Measurements from ENCODE around the gene DYSF.
"Not testable (repeated sequence)": the region's sequence is repeated elsewhere in the genome, so short reads cannot be mapped to it uniquely, and the experiment has no call there.

Gene DYSF

GRCh38 chr2:71655498-71655897 is 202.1 kb downstream of the DYSF start:
- DNase-seq (ENCODE audit: low spot score) = no peak

- not testable (repeated sequence) for DNase-seq (ENCODE audit: low spot score)
Measured at GRCh38 chr2:71658256-71658655, 204.9 kb downstream of the DYSF start.

DNA sequence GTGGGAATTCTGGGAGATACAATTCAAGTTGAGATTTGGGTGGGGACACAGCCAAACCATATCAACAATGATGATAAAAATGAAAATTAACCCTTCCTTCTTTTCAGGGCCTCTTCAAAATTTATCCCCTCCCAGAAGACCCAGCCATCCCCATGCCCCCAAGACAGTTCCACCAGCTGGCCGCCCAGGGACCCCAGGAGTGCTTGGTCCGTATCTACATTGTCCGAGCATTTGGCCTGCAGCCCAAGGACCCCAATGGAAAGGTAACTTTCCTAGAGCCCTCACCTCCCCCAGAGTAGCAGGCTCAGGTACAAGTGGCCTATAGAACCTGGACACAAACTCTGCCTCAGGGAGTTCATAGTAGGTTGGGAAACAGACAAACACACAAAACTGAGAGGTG is 205.4 kb downstream of the DYSF start:
- DNase-seq (ENCODE audit: low spot score) = no peak

DNA sequence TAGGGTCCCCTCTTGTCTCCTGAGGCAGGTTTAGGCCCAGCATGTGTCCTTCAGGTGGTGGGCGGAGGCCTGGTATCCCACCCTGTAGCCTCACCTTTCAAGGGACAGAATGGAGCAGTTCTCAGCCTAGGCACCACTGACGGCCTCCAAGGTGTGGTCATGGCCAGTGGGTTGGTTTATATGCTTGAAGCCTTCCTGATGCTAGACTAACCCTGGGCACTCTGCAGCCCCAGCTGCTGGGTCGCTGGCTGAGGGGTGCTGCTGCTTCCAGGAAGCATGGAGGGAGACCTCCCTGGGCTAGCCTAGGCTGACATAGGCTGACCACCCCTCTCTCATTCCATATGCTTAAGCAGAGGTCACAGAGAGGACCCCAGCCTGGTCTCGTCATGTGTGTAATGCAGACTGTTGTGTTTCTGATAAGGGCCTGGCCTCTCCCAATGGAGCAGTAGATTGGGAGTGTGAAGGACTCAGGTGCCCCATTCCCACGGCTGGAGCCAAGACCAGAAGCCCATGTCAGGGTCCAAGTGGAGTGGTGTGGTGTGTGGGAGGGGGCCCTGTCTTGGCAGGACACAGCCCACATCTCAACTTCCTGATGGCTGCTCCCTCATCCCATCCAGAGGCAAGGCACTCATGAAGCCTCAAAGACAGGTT is 206.6 kb downstream of the DYSF start:
- DNase-seq (ENCODE audit: low spot score) = no peak

DNA sequence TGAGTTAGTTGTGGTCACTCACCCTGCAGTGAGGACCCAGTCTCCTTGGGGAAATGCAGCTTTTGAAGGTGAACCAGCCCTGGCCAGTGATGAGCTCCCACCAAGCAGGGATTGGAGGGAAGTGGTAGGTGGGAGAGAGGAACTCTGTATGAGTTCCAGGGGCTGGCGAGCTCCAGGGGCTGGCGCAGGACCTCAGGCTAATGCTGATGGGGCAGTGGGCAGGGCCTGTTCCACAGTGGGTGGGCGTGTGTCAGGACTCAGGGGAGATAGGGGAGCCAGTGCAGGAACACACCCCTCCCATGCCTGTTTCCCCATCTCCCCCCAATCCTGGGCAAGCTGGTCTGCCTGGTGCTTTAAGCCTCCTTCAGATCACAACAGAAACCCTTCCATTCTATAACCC is 208.4 kb downstream of the DYSF start:
- no peak for DNase-seq (ENCODE audit: low spot score)

DNA sequence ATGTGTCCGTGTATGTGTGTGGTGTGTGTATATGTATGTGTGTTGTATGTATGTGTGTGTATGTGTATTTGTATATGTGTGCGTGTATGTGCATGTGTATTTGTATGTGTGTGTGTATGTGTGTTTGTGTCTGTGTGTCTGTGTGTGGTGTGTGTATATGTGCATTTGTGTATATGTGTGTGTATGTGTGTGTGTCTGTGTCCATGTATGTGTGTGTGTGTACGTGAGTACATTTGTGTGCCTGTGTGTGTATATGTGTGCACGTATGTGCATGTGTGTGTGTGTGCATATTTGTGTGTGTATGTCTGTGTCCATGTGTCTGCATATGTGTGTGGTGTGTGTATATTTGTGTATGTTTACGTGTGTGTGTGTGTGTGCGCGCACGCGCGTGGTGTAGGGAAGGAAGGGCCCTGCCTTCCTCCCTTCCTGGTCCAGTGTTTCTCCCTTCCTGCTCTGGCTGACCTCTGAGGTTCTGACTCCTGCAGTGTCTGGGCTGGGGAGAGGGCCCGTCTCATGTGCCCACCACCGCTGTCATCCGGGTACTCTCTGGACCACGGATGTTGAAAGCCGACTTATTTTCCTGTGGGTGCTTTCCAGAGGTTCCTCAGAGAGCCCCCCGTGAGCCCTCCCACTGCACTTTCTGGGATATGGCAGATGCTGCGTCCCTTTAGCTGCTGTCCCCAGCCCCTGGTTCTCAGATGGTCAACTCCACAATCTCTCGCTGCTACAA is 209.5 kb downstream of the DYSF start:
- DNase-seq (ENCODE audit: low spot score) = no peak

DNA sequence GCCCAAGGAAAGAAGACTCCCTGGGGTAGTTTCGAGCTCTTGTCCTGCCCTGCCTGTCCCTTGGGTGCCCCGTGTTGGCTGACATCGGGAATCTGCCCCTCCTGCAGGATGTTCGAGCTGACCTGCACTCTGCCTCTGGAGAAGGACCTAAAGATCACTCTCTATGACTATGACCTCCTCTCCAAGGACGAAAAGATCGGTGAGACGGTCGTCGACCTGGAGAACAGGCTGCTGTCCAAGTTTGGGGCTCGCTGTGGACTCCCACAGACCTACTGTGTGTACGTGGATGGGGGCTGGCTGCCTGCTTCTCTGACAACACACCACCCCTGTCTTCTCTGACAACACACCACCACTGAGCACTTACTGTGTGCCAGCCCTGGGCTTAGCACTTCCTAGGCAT is 210.8 kb downstream of the DYSF start:
- DNase-seq (ENCODE audit: low spot score) = no peak

GRCh38 chr2:71665168-71666093 is 212.1 kb downstream of the DYSF start:
- DNase-seq (ENCODE audit: low spot score) = no peak

- no peak for DNase-seq (ENCODE audit: low spot score)
Measured at GRCh38 chr2:71666094-71666474, 212.7 kb downstream of the DYSF start.

DNA sequence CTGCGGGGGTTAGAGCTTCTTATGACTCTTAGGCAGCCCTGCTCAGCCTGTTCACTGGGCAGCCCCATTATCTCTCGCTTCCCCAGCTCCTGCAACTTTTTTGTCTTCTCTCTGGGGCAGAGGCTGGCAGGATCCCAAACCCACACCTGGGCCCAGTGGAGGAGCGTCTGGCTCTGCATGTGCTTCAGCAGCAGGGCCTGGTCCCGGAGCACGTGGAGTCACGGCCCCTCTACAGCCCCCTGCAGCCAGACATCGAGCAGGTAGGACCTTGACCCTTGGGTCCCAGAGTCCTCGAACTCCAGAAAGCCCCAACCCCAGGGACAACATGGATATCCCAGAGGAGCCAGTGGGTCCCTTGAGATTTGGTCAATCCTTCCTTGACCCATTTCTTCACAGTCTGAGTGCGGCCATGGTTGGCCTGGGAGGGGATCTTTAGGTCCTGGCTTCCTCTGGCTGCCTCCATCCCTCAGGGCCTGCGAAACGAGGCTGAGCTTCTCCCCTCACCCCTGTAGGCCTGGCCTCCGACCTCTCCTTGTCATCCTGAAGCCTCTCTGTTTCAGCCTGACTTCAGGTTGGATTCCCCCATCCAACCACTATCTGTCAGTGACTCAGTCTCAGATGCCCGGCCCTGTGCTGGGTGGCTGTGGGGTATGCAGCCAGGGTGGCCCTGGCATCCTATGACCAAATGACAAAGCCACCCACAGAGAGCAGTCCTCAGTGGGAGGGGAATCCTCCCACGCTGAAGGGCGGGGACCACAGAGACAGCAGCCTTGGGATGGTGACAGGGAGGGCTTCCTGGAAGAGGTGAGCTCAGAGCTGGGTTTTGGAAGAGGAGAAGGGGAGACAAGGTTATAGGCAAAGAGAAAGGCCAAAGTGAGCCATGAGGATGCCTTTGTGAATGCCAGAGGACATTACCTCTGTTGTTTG is 214.2 kb downstream of the DYSF start:
- no peak for DNase-seq (ENCODE audit: low spot score)

DNA sequence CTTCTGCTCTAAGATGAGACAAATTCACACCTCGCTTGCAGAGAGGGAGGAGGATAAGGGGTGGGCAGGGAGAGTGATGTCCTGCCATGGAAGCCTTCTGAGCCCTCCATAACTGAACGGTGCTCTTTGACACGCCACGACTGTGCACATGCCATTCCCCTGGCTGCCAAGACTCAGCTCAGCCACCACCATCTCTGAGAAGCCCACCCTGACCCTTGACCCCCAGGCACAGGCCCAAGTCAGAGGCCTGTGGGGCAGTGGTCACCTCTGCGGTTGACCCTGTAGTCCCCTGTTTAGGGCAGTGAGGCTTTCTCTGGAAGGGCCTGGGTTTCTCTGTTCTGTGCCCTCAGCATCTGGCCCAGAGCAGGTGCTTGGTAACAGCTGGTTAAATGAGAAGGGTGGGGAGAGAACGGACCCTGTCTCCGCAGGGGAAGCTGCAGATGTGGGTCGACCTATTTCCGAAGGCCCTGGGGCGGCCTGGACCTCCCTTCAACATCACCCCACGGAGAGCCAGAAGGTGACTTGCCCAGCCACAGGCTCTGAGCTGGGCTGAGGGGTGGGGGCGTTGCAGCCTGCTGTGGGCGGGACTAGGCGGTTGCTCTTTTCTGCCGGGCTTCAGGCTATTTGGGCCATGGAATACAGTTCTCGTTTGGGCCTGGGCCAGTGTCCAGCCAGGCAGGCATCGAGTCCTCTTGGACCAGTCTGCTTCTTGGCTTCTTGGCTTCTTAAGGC is 215.1 kb downstream of the DYSF start:
- DNase-seq (ENCODE audit: low spot score) = no peak

GRCh38 chr2:71669058-71669456 is 215.7 kb downstream of the DYSF start:
- no peak for DNase-seq (ENCODE audit: low spot score)

GRCh38 chr2:71669628-71670429 is 216.5 kb downstream of the DYSF start:
- no peak for DNase-seq (ENCODE audit: low spot score)

DNA sequence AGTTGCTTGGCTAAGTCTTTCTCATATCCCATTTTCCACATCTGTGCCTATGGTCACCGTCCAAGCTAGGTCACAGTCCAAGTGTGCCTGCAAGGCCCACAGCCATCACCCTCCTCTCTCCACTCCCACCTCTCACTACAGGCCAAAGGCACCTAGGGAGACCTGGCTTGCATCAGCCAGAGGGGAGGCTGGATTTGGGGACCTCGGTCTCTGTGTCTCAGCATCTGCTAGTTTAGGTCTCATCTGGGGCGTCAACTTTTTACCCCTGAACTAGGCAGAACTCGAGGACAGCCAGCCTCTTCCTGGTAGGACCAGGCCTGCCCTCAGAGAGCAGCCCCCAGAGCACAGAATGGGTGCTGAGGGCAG is 217.1 kb downstream of the DYSF start:
- DNase-seq (ENCODE audit: low spot score) = no peak

GRCh38 chr2:71671203-71671854 is 218.0 kb downstream of the DYSF start:
- no peak for DNase-seq (ENCODE audit: low spot score)

GRCh38 chr2:71671895-71672825 is 218.8 kb downstream of the DYSF start:
- no peak for DNase-seq (ENCODE audit: low spot score)

DNA sequence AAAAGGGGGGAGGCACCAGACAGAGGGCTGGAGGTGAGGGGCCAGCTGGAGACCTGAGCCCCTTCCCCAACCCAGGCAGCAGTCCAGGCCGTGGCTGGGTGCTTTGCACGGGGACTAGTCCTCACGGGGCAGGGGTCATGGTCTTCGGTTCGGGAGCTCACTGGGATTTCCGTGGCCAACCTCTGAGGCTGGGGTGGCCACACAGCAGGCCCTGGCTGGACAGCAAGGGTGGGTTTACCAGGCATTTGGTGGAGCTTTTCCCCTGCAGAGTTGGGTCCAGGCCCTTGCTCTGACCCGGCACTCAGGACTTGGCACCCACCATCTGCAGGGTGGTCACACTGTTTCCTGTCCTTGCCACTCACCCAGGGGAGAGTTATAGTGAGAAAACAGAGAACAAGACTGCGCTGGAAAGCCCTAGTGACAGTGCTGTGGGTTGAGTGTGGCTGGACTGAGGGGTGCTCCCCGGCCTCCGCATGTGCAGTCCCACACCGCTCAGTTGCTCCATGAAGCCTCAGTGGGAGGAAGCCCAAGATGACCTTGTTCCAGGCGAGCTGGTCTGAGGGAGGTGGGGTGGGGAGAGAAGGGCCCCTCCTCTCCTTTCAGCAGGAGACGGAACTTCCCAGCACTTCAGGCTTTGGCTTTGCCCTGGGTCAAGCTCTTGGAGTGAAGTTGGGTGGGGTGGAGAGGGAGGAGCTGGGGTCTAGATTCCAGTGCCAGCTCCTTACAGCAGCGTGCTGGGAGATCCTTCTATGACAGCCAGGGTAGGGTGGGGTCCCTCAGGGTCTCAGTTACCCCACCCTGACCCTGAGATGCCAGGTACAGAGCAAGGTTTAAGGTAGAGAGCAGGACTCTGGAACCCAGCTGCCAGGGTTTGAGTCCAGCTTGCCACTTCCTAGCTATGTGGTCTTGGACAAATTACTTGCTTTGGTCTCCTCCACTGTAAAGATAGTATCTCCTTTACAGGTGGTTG is 219.8 kb downstream of the DYSF start:
- DNase-seq (ENCODE audit: low spot score) = no peak

Data from CD4-positive, alpha-beta T cell treated with Interleukin-6 at 100 ng/mL for 8 hours (primary cell).